GM18507 (cell line): ENCODE measurements around the gene PLB1.

Experiments
- DNase-seq: peaks from one replicate; pipeline ENCODE4 v3.0.0; 2011; ENCODE audit warnings: low read depth; ENCODE audit not compliant: insufficient read length; ENCODE audit errors: extremely low spot score
- FAIRE-seq: peaks from 2 replicates; lab custom pipeline; 2011; peaks lifted over from hg19 to GRCh38; lab: Jason Lieb, UNC

Gene PLB1

GRCh38 chr2:28602136-28602660, 106.3 kb downstream of the PLB1 start:
- no peak for FAIRE-seq
- DNase-seq: no peak

GRCh38 chr2:28602751-28603639, 107.1 kb downstream of the PLB1 start:
- FAIRE-seq: no peak

GRCh38 chr2:28603821-28604220, 108.0 kb downstream of the PLB1 start:
- no peak for DNase-seq
- FAIRE-seq: no peak

More at GRCh38 chr2:28602751-28603639, 107.1 kb downstream of the PLB1 start:
- DNase-seq: no peak

GRCh38 chr2:28604284-28604843, 108.5 kb downstream of the PLB1 start:
- FAIRE-seq: no peak
- DNase-seq: no peak

- FAIRE-seq: no peak
- DNase-seq: no peak
Measured at GRCh38 chr2:28606986-28607441, 111.2 kb downstream of the PLB1 start.

- FAIRE-seq (no peak), DNase-seq (no peak)
Measured at GRCh38 chr2:28607730-28608499, 112.1 kb downstream of the PLB1 start.

- DNase-seq (no peak), FAIRE-seq (no peak)
Measured at GRCh38 chr2:28608500-28609424, 112.9 kb downstream of the PLB1 start.

GRCh38 chr2:28610583-28611201, 114.8 kb downstream of the PLB1 start:
- FAIRE-seq: no peak
- no peak for DNase-seq

- FAIRE-seq (no peak), DNase-seq (no peak)
Measured at GRCh38 chr2:28612131-28612812, 116.4 kb downstream of the PLB1 start.

- FAIRE-seq (no peak), DNase-seq (no peak)
Measured at GRCh38 chr2:28613186-28613585, 117.3 kb downstream of the PLB1 start.

- DNase-seq: no peak
- no peak for FAIRE-seq
Measured at GRCh38 chr2:28613633-28614501, 118.0 kb downstream of the PLB1 start.

- no peak for DNase-seq
- FAIRE-seq: no peak
Measured at GRCh38 chr2:28615706-28616105, 119.8 kb downstream of the PLB1 start.

GRCh38 chr2:28616396-28616999, 120.6 kb downstream of the PLB1 start:
- FAIRE-seq (no peak), DNase-seq (no peak)

- no peak for DNase-seq
- no peak for FAIRE-seq
Measured at GRCh38 chr2:28617502-28618184, 121.8 kb downstream of the PLB1 start.

GRCh38 chr2:28618221-28619141, 122.6 kb downstream of the PLB1 start:
- DNase-seq (no peak), FAIRE-seq (no peak)
